Hematopoietic multipotent progenitor cell treated with erythropoietin and hydrocortisone succinate and interleukin-3 and kit ligand, for 4 days (in vitro differentiated cells): ENCODE measurements around the gene CTXN3.

Experiments
- DNase-seq: peaks from one replicate; pipeline ENCODE4 v3.0.0-alpha.2; 2015

The CTXN3 gene

DNA sequence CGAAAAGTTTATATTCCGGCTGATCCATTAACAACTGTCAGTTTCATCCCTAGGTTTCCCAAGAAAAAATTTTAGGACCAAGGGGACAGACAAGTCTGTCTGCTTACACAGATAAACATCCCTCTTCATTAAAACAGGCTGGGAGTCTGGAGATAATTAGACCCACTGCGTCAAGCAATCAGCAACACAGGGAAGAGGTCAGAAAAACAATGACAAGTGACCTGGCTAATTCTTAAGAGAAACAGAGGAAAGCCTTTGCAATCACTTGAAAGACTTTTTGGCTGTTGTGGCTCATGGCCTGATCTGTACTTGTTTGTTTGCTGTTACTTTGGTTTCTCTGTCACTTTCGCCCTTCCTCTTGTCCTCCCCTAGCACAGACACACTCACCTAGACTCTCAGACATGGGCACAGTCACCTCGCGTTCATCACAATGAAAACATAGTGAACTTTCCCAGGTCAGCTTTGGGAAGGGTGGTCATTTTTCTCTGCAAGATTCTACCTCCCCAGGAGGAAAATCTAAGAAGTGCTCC, 51.4 kb downstream of the CTXN3 start:
- no peak for DNase-seq

DNA sequence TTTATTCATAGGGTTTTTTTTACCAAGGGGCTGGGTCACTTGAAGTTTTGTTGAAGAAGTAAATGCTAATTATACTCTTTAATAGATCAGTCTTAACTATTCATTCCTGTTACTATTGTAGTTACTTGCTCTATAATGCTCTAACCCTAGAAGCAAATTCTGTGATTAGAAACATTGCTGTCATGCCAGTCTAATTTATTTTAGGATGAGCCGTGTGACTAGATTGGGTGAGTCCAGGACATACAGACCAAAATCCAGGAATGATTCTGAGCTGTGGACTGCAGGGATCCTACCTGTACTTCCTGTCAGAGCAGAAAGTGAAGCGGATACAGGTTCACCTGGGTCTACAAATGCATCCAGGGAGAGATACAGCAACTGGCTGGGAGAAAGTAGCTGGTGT, 53.6 kb downstream of the CTXN3 start:
- no peak for DNase-seq

DNA sequence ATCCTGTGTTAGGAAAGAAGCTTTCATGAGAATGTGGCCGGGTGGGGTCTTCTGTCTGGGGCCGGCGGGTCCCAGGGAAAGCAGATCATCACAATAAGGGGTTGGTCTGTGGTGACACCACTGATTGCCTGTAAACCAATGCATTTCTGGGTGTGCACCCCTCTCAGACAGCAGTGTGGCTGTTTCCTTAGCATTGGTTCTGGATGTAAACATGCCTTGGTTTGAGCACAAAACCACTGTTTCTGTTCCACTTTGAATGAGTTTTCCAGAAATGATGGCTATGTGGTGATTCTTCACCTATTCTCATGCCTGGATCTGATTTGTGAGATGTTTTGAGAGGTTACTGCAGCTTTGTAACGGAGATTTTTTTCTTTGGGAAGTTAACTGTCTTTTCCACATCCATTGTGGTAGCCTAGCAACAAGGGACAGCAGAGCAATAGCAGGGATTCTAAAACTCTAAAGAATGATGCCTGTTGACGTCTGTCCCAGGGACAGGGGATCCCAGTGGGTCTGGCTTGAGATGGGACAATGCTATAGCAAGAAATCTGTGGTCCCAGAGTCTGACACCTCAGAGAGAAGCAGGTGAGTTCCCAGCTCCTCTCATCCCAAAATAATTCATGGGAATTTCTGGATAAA, 54.2 kb downstream of the CTXN3 start, which contains the start of gene CCDC192:
Gene CCDC192, plus strand, starts transcription at position 466 of the 636 bp plus-strand sequence. Its CDS starts 55 bp downstream, at position 521.
- no peak for DNase-seq

DNA sequence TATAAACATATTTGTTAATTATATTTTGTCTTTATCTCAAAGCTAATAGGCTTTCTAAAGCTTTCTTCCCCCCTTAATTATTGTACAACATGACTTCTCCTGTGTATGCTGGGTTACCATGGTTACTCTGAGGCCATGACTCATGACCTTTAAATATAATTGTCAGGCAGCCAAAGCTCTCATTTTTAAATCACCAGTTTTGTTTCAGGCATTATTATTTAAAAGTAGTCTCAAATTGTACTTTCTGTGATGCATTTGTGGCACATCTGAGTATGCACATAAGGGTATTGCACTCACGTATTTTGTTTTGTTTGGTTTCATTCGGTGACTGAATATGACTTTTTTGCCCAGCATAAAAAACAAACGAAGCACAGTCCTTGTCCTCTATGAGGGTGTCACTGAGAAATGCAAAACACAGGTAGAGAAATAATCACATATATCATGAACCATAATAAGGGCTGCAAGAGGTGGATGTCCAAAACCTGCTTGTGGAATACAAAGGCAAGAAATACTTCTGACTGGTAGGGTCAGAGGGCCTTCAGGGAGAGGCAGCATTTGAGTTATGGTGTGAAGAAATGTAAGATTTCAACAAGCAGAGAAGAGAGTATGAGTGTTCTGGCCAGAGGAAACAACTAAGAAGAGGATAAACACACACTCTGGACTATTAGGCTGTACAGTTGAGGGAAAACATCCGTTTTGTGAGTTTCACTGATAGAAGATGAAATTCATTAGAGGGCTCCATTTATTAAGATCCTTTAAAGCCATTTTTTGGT, 56.4 kb downstream of the CTXN3 start:
- DNase-seq = peak; percentile 83

DNA sequence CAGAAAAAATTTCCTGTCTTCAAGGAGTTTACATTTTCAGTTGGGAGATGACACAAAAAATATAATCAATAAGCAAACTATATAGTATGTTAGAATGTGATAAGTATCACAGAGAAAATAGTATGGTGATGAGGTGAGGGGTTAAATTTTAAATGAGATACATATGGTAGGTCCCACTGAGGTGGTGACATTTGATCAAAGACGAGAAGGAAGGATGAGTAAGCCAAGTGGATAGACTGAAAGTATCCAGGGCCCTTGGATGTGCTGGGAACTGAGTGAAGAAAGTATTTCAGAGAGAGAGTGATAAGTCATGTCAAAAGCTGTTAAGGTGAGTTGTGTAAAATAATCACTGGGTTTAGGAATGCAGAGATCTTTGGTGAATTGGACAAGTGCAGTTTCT, 57.8 kb downstream of the CTXN3 start:
- DNase-seq = no peak

DNA sequence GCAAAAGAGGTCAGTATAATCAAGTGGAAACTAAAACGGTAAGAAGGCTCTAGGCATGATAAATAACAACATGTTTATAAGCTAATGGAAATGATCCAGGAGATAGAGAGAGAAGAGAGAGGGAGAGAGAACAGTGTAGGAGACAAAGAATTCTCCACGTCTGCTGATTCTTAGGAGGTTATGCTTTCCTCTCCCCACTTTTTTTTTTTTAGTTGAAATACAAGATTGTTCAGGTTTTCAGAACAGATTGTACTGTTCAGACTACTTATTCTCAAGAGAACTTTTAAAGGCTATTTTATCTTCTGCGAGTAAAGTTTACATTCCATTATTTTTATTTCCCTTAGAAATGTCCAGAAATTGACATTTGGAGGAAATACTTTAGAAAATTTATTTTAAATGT, 58.3 kb downstream of the CTXN3 start:
- DNase-seq = no peak
